HG03565 (cell line): ENCODE data around the gene ZFPL1.
A peak's percentile ranks its signal among the peaks of the same experiment; 100 is the strongest.

Experiments used
- ATAC-seq: cut with Tn5 transposase; IDR thresholded peaks from one replicate; pipeline ENCODE4 v1.9.1; 2021; ENCODE audit warnings: mild to moderate bottlenecking, moderate library complexity; ENCODE audit not compliant: unreplicated experiment

The ZFPL1 gene

DNA sequence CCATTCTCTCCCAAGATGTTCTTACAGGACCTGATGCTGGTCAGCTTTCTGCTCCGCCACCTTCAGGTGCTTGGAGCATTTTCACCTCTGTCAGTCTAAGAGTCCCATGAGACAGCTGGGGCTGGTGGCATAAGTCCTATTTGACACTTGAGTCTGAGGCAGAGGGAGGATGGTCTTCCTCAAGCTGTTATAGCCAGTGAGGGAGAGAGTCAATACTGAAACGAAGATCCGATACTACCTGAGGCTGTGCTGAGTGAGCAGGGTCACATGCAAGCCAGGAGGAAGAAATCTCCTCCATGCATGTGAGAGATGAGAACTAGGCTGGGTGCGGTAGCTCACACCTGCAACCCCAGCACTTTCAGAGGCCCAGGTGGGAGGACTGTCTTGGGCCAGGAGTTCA lies 5.6 kb downstream of the ZFPL1 start:
- no peak for ATAC-seq

DNA sequence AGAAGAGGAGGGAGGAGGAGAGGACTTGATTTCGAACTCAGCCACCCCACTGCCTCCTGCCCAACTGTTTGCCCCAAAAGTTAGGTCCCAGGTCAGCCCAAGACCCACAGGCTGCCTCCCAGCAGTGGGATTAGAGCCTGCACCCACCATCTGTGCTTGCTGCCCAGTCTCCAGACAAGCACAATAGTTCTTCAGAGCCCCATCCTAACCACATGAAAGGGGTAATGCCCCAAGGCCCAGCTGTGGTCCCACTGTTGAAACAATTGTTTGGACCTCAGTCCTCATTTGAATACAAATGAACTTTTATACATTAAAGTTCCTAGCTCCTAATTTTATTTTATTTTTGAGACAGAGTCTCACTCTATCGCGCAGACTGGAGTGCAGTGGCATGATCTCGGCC lies 6.6 kb downstream of the ZFPL1 start:
- ATAC-seq, result no peak

DNA sequence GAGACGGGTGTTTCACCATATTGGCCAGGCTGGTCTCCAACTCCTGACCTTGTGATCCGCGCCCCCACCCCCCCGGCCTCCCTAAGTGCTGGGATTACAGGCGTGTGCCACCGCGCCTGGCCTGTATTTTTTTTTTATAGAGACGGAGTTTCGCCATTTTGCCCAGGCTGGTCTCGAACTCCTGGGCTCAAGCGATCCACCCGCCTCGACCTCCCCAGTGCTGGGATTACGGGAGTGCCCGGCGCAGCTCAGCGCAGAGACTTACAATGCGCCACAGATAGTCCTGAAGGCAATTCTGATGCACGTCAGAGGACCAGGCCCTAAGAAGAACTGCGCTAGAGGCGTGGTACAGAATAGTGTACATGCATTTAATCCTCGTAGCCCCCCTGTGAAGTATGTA lies 11.4 kb downstream of the ZFPL1 start:
- ATAC-seq, result no peak

DNA sequence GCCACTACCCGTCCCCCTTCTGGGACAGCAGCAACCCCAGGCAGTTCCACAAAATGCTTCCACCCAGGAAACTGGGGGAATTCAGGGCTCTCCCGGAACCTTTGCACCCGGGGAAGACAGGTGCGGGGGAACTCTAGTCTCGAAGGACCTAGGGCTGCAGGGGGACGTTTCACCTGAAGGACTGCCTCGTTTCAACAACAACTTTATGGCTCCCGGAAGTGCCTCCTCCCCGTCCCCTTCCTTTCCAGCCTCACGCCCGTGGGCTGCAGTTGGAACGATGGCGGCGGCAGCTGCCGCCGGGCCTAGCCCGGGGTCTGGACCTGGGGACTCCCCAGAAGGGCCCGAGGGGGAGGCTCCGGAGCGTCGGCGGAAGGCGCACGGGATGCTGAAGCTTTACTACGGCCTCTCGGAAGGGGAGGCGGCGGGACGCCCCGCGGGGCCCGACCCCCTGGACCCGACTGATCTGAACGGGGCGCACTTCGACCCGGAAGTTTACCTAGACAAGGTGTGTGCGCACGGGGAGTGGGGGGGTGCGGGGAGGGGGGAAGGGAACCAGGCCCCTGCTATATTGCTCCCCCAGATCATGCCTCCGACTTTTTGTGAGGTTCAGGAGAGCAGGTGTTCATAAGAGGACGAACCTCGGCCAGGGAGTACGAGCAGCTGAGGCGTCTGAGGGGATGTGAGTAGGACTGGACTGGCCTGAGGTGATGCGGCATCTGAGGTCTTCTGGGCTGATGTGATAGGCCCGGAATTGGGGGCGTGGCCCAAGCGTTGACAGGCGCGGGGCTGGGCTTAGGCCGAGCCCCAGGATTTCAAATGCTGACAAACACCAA lies 12.2 kb downstream of the ZFPL1 start, which contains the start of gene VPS51:
TSS of gene VPS51 (plus strand) at position 241 of the 833 bp plus-strand sequence. CDS start at position 278, 37 bp downstream.
- peak; percentile 64 for ATAC-seq

DNA sequence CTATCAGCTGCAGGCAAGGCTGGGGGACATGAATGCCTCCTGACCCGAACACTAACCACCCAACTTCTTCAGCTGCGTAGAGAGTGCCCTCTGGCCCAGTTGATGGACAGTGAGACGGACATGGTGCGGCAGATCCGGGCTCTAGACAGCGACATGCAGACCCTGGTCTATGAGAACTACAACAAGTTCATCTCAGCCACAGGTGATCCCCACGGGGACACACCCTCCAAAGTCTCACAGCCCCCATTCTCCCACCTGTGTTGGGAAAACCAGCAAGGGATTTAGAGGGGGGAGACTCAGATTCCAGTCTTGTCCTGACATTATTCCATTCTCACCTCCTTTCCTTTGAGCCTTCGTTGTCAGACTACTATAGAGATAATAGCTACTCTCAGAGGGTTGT lies 12.9 kb downstream of the ZFPL1 start:
- no peak for ATAC-seq

DNA sequence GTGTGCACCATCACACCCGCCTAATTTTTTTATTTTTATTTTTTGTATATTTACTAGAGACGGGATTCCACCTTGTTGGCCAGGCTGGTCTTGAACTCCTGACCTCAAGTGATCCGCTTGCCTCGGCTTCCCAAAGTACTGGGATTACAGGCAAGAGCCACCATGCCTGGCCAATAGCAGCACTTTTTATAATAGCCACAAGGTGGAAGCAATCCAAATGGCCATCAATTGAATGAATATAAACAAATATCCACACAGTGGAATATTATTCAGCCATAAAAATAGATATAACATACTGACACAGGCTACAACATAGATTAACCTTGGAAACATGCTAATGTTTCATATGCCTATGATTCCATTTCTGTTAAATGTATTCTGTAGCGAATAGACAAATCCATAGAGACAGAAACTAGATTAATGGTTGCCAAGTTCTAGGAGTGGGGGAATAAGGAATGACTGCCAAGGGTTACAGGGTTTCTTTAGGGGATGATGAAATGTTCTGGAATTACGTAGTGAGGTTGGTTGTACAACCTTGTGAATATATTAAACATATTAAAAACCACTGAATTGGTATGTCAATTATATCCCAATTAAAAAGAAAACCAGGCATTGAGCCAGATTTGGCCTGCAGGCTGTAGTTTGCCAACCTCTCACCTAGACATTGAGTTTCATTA lies 16.8 kb downstream of the ZFPL1 start:
- ATAC-seq, result no peak

DNA sequence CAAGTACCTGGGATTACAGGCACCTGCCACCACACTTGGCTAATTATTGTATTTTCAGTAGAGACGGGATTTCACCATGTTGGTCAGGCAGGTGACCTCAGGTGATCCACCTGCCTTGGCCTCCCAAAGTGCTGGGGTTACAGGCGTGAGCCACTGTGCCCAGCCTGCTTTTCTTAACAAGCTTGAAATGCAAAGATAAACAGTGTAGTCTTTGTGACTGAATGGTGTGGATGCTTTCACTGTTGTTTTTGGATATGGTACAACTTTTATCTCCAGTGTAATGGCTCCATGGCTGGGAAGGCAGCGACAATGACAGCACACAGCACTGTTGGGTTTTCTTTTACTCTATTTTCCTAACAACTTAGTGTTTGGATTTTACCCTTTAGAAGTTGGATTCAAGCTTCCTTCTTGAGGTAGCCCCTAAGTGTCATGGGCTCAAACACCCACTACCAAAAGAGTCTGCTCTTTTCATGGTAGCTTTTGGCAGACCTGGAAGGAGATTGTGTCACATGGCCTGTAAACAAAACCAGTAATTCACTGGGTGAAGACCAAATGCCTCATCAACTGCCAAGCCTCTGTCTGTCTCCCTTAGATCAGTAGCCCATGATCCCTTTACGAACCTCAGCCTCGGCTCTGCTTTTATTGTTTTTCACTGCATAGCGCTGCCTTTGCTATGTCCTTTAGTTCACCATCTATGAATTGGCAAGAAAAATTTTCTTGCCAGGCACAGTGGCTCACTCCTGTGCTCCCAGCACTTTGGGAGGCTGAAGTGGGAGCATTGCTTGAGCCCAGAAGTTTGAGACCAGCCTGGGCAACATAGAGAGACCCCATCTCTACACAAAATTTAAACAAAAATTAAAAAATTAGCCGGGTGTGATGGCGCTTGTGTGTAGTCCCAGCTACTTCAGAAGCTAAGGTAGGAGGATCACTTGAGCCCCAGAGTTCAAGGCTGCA lies 18.4 kb downstream of the ZFPL1 start:
- ATAC-seq, result no peak

DNA sequence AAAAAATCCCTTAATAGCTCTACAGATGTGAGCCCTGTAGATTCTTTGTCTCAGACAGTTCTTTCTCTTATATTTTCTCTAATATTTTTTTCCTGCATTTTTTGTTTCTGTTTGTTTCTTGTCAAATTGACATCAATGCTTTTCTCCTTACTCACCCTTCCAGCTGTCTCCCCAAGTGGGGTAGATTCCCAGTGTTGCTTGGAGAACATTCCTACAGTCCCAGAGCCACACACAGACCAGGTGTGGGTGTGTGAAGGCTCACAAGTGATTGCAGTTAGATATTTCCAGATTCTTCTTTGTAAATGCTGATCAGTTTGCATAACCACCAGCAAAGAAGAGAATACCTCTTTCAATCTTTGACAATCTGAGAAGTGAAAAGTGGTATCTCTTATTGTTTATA lies 19.5 kb downstream of the ZFPL1 start:
- no peak for ATAC-seq

DNA sequence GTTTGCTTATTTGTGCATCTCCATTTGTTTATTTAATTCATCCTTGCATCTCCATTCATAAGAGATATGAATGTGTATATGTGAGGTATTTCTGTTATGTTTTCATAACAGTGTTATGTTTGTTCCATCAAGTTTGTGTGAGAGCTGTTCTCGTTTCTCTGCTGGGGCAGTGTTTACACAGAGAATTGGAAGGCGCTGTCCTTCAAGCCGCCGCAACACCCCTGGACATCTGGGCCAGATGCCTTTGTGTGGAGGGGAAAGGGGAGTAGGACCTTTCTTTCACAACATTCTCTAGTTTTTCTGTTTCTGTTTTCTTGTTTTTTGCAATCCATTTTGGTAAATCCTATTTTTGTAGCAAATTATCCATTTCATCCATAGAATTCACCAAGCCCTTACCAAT lies 20.6 kb downstream of the ZFPL1 start:
- ATAC-seq, result no peak

DNA sequence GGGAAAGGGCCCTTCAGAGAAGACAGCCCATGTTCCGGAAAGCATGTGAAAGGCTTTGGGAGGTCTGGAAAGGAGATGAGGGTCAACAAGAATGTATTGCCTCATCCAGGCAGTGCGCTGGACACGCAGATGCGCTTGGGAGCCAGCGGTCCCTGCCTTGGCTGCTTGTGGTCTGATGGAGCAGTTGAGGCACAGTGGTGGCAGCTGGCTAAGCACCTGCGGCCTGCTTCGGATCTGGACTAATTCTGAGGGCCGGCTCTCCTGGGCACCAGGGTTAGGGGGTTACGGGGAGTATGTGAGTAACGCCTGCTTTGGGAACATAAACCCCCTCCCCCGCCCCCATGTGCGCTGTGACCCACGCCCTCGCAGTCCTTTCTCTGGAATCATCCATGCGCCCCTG lies 23.1 kb downstream of the ZFPL1 start:
- ATAC-seq, result no peak

DNA sequence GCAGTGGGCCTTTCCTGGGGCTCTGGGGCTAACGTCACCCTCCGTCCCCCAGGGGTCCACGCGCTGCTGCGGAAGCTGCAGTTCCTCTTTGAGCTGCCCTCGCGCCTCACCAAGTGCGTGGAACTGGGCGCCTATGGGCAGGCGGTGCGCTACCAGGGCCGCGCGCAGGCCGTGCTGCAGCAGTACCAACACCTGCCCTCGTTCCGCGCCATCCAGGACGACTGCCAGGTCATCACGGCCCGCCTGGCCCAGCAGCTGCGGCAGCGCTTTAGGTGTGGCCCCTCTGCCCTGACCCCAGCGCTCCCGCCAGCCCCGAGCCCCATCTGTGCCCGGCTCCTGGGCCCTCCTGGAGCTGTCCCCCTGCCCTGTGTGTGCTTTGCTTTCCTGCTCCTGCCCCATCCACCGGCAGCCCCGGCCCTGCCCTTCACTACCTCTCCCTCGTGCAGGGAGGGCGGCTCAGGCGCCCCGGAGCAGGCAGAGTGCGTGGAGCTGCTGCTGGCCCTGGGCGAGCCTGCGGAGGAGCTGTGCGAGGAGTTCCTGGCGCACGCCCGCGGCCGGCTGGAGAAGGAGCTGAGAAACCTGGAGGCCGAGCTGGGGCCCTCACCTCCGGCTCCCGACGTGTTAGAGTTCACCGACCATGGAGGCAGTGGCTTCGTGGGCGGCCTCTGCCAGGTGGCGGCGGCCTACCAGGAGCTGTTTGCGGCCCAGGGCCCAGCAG lies 23.9 kb downstream of the ZFPL1 start:
- ATAC-seq, result no peak

DNA sequence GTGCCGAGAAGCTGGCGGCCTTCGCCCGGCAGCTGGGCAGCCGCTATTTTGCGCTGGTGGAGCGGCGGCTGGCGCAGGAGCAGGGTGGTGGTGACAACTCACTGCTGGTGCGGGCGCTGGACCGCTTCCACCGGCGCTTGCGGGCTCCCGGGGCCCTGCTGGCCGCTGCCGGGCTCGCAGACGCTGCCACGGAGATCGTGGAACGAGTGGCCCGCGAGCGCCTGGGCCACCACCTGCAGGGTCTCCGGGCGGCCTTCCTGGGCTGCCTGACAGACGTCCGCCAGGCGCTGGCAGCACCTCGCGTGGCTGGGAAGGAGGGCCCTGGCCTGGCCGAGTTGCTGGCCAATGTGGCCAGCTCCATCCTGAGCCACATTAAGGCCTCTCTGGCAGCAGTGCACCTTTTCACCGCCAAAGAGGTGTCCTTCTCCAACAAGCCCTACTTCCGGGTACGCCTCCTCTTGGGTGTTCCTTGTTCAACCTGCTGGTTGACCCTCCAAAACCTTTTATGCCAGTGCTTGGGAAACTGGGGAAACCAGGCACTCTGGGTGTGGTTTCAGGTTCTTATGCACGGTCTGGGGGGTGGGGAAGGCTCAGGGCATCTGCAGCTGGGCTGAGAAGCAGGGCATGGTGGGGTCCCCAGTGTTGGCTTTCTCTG lies 24.6 kb downstream of the ZFPL1 start:
- ATAC-seq, result no peak

DNA sequence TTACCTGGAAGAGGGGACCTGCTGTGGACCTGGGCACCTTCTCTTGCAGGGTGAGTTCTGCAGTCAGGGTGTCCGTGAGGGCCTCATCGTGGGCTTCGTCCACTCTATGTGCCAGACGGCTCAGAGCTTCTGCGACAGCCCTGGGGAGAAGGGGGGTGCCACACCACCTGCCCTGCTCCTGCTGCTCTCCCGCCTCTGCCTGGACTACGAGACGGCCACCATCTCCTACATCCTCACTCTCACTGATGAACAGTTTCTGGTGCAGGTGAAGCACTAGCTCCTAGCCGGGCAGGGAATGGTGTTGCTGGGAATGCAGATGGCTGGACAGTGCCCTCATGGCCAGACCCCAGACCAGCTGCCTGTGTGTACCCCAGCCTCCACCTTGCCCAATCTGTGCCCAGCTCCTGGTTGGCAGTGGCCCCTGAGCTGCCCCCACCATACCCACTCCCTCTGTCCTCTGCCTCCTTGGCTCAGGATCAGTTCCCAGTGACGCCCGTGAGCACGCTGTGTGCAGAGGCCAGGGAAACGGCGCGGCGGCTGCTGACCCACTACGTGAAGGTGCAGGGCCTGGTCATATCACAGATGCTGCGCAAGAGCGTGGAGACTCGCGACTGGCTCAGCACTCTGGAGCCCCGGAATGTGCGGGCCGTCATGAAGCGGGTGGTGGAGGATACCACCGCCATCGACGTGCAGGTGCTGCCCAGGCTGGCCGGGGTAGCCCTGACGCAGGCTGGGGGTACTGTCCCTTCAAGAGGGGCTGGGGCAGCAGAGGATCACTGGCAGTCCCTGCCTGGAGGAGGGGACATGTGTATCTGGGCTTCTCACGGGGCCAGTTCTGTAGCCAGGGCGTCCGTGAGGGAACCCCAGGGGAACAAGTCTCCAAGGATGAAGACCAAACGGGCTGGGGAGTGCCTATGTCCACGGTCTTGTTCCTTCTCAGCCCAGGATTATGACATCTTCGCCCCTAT lies 25.5 kb downstream of the ZFPL1 start:
- ATAC-seq, result no peak

DNA sequence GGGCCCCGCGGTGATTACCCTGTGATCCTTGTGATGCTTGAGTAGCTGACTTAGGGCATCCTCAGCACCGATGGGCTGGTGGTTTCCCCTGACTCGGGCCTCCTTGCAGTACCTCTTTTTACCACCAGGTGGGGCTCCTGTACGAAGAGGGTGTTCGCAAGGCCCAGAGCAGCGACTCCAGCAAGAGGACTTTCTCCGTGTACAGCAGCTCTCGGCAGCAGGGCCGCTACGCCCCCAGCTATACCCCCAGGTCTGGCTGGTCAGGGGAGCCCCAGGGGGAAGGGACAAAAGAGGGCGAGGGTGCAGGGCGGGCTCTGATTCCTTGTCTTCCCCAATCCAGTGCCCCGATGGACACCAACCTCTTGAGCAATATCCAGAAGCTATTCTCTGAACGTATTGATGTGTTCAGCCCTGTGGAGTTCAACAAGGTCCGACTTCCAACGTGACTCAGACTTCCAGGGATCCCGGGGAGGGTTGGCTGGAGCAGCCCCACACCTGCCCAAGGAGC lies 26.4 kb downstream of the ZFPL1 start:
- no peak for ATAC-seq

DNA sequence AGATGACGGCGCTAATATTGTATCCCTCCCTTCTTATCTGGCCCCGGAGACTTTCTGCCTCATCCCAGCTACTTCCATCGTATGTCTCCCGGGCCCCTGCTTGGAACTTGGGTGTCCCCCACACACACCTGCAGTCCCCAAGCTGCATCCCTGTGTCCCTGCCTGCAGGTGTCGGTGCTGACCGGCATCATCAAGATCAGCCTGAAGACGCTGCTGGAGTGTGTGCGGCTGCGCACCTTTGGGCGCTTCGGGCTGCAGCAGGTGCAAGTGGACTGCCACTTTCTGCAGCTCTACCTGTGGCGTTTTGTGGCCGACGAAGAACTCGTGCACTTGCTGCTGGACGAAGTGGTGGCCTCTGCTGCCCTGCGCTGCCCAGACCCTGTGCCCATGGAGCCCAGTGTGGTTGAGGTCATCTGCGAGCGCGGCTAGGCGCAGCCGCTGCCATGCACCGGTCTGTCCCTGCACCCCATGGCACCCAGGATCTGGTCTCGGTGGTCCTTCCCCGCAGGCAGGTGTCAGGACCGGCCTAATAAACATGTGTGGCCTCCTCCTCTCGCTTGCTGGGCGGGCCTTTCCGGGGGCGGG lies 27.2 kb downstream of the ZFPL1 start:
- ATAC-seq, result no peak

DNA sequence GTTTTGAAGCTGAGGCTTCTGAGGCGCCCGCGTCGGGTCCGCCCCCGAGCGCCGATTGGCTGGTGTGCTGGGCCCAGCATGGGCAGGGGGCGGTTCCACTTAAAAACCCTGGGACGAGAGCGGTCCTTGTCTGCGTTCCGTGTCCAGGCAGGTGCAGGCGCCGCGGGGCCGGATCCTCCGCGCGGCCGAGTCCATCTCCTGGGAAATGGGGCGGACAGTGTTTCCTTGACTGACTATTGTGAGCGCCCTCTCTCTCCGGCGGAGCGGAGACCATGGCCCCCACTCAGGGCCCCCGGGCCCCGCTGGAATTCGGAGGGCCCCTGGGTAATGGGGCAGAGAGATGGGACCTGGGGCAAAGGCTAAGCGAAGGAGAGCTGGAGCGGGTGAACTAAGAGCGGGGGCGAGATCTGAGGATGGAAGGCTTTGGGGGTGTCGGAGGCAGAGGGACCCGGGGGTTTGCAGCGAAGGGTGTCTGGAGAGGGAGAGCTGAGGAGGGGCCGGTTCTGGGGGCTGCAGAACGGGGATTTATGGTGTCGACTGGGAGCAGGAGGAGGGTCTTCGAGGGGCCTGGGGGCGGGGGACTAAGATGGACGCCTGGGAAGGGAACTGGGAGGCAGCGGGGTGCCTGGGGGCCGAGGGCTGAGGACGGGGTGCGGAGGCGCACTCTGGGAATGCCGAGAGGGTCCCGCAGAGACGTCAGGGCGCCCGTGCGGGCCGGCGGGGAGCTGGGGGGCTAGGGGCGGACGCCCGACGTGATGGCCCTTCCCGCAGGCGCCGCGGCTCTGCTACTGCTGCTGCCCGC lies 27.9 kb downstream of the ZFPL1 start, which contains the start of gene TM7SF2:
TSS of gene TM7SF2 (plus strand) at position 129 of the 802 bp plus-strand sequence. CDS start at position 273, 144 bp downstream.
- peak; percentile 39 for ATAC-seq
